ENCODE measurements around the gene USP34. TPM values are rescaled to one million over a fixed set of nuclear protein-coding genes. Genes with fewer than 3 reads are reported as not detected.

Gene USP34
- total and polyA plus RNA-seq, 2 of the 8 experiments (the other 6 are each of a cell fraction or from before 2014, with no cell fraction given), result 56.7 to 91.7 TPM

GRCh38 chr2:61141151-61141550 is 329.7 kb downstream of the USP34 start:
- FAIRE-seq, result no peak

More at GRCh38 chr2:61141151-61141550, 329.7 kb downstream of the USP34 start:
- H3K56ac ChIP-seq (replicated peaks; ENCODE audit: insufficient read length, low read depth, low read length), result no peak overlapping the region
- no peak overlapping the region for H4K91ac ChIP-seq (replicated peaks; ENCODE audit: insufficient read length, low read length)
- H3K23me2 ChIP-seq (ENCODE audit: low read depth, low read length), result no peaks in the 10 kb centered on the region
- H4K5ac ChIP-seq (ENCODE audit: insufficient read length, low read depth, low read length), result no peak overlapping the region
- H3K9ac ChIP-seq (replicated peaks in 1 of 4; ENCODE audit: extremely low read depth in 1 of 4, low read depth in 3 of 4, low read length in 3 of 4), result no peak overlapping the region
- no peaks in the 10 kb centered on the region for H3K4me1 ChIP-seq (replicated peaks in 1 of 4; ENCODE audit: control insufficient read depth in 3 of 4, insufficient read depth in 4 of 4, low read length in 3 of 4)
- H3K18ac ChIP-seq (ENCODE audit: extremely low read depth, low read length), result no peak overlapping the region
- H3K14ac ChIP-seq (ENCODE audit: insufficient read length), result no peak overlapping the region
- H3K79me1 ChIP-seq (ENCODE audit: low read depth, low read length), result no peaks in the 10 kb centered on the region
- DNase-seq (ENCODE audit: low read depth in 1 of 2, low spot score in 2 of 2), result no peak
- no peak overlapping the region for H3K4ac ChIP-seq (replicated peaks; ENCODE audit: insufficient read length, low read depth, low read length)
- H3K27ac ChIP-seq (ENCODE audit: low read depth, low read length), result no peak overlapping the region
- H3K9me3 ChIP-seq (ENCODE audit: insufficient read depth in 2 of 2, low read depth in 1 of 2, low read length in 1 of 2), result no peaks in the 10 kb centered on the region; a peak in 1 of 4 replicates
- no peak for TF ChIP-seq BCL11A (IDR thresholded peaks at IDR 0.05; ENCODE audit: low read depth in 2 of 2, low read length in 2 of 2)
- TF ChIP-seq HDAC2 (IDR thresholded peaks at IDR 0.05; ENCODE audit: borderline replicate concordance in 1 of 2, low read depth in 2 of 2, low read length in 2 of 2), result no peak
- no peak for TF ChIP-seq ATF3 (IDR thresholded peaks at IDR 0.05; ENCODE audit: insufficient read depth, low read depth, low read length)
- TF ChIP-seq TEAD4 (IDR thresholded peaks at IDR 0.05; ENCODE audit: low read depth, low read length), result no peak
- TF ChIP-seq SP4 (IDR thresholded peaks at IDR 0.05; ENCODE audit: low read length), result no peak
- no peak for TF ChIP-seq TCF12 (IDR thresholded peaks at IDR 0.05; ENCODE audit: low read depth, low read length)
- TF ChIP-seq TAF1 (IDR thresholded peaks at IDR 0.05; ENCODE audit: low read depth, low read length), result no peak
- H3K23ac ChIP-seq (ENCODE audit: insufficient read length), result no peak overlapping the region
- no peak overlapping the region for H2AFZ ChIP-seq (ENCODE audit: low read length)
- no peak overlapping the region for H2BK20ac ChIP-seq (ENCODE audit: low read length)
- H2BK15ac ChIP-seq (ENCODE audit: low read length), result no peak overlapping the region
- no peak overlapping the region for H3K4me2 ChIP-seq (ENCODE audit: insufficient read depth in 1 of 2, low read depth in 2 of 2, low read length in 2 of 2)
- H2BK5ac ChIP-seq (ENCODE audit: low read depth, low read length), result no peak overlapping the region
- H4K8ac ChIP-seq (ENCODE audit: extremely low read depth, insufficient read depth, low read length), result no peak overlapping the region
- H2BK12ac ChIP-seq (ENCODE audit: low read depth, low read length), result no peak overlapping the region
- ChIA-PET POLR2A (ENCODE audit: partially characterized antibody) (no interaction called here), CTCF (ENCODE audit: partially characterized antibody) (interaction anchor here (1.5 kb wide), 1 partner anchor 10 kb away, joined by 3 read pairs; no protein-coding TSS in a partner anchor)
- H3K27me3 ChIP-seq (replicated peaks in 1 of 4; ENCODE audit: control insufficient read depth in 3 of 4, extremely low read depth in 1 of 4, insufficient read depth in 3 of 4, low read length in 3 of 4), result no peaks in the 10 kb centered on the region
- no peak overlapping the region for H2BK120ac ChIP-seq (replicated peaks; ENCODE audit: low read depth, low read length)
- H2AK5ac ChIP-seq (ENCODE audit: low read depth, low read length), result no peak overlapping the region
- no peaks in the 10 kb centered on the region for H3K36me3 ChIP-seq (ENCODE audit: control insufficient read depth in 2 of 4, insufficient read depth in 4 of 4, low read length in 3 of 4)
- H4K20me1 ChIP-seq (replicated peaks in 1 of 2; ENCODE audit: control insufficient read depth in 1 of 2, insufficient read depth in 2 of 2, low read length in 2 of 2), result no peaks in the 10 kb centered on the region
- WGBS, 2 experiments (ENCODE audit: extremely low coverage in 1 of 2, insufficient coverage in 1 of 2, insufficient read length in 1 of 2, insufficient replicate concordance in 2 of 2, low coverage in 1 of 2, low lambda C conversion rate in 2 of 2, missing lambda C conversion rate in 1 of 2), result 89% methylated on average over 1 of the region's 1 CpG; no CpG with 5 or more reads in 1 of the 2 experiments
- no peak overlapping the region for H3K4me3 ChIP-seq (ENCODE audit: extremely low read depth in 1 of 4, insufficient read depth in 2 of 4, low read depth in 3 of 4, low read length in 4 of 4)
- no peaks in the 10 kb centered on the region for H3K79me2 ChIP-seq (ENCODE audit: control insufficient read depth in 1 of 2, insufficient read depth in 2 of 2, low read length in 2 of 2)

Data from H1 (cell line).